H1 (cell line): ENCODE results near the gene HEXIM1. TPM values are rescaled to one million over a fixed set of nuclear protein-coding genes. Genes with fewer than 3 reads are reported as not detected.

Source experiments
- CTCF ChIA-PET: fragments of 300-600 bp; sonication (Branson Sonifier 250); formaldehyde crosslinking; loops from one replicate; lab custom pipeline; 2021; ENCODE audit not compliant: partially characterized antibody; lab: Charles Lee
- POLR2A ChIA-PET: fragments of 300-600 bp; sonication (Branson Sonifier 250); formaldehyde crosslinking; loops from one replicate; lab custom pipeline; 2021; ENCODE audit warnings: inconsistent platforms; ENCODE audit not compliant: partially characterized antibody; lab: Charles Lee
- DNase-seq, 2 experiments: peaks; one replicate each; pipeline versions ENCODE4 v3.0.0 to v3.0.0-alpha.2; 2010 to 2022; ENCODE audit warnings: low spot score in 2 of 2, low read depth in 1 of 2, mixed read lengths in 1 of 2
- FAIRE-seq: peaks from 2 replicates; lab custom pipeline; 2011; peaks lifted over from hg19 to GRCh38; lab: Jason Lieb, UNC
- H2AFZ ChIP-seq: 2 replicates; pipeline ENCODE4 v1.8.1; 2012; ENCODE audit warnings: low read length, inconsistent platforms
- H2AK5ac ChIP-seq: 2 replicates; pipeline ENCODE4 v1.6.1; 2013; ENCODE audit warnings: low read depth, low read length
- H2BK120ac ChIP-seq: replicated peaks from 2 replicates; pipeline ENCODE3; 2013; ENCODE audit warnings: low read depth, low read length, inconsistent platforms
- H2BK12ac ChIP-seq: 2 replicates; pipeline ENCODE4 v1.6.1; 2013; ENCODE audit warnings: low read depth, low read length
- H2BK15ac ChIP-seq: 2 replicates; pipeline ENCODE4 v1.6.1; 2013; ENCODE audit warnings: low read length
- H2BK20ac ChIP-seq: 2 replicates; pipeline ENCODE4 v1.6.1; 2013; ENCODE audit warnings: low read length
- H2BK5ac ChIP-seq: 2 replicates; pipeline ENCODE4 v1.6.1; 2013; ENCODE audit warnings: low read depth, low read length
- H3K14ac ChIP-seq: 2 replicates; pipeline ENCODE4 v1.6.1; 2013; ENCODE audit warnings: inconsistent platforms; ENCODE audit not compliant: insufficient read length
- H3K18ac ChIP-seq: 2 replicates; pipeline ENCODE4 v1.6.1; 2013; ENCODE audit warnings: low read length; ENCODE audit errors: extremely low read depth
- H3K23ac ChIP-seq: 2 replicates; pipeline ENCODE4 v1.6.1; 2013; ENCODE audit warnings: inconsistent platforms; ENCODE audit not compliant: insufficient read length
- H3K23me2 ChIP-seq: 2 replicates; pipeline ENCODE4 v1.6.1; 2013; ENCODE audit warnings: low read depth, low read length
- H3K27ac ChIP-seq: 2 replicates; pipeline ENCODE4 v1.6.1; 2011; ENCODE audit warnings: low read depth, low read length, inconsistent platforms
- H3K27me3 ChIP-seq, 4 experiments: replicated peaks in 1 of 4; 1 replicate in 1 of 4; 2 replicates in 3 of 4; pipeline versions ENCODE4 v1.6.1 to v1.8.1; 2011 to 2013; ENCODE audit warnings: low read length in 3 of 4, mild to moderate bottlenecking in 3 of 4, inconsistent platforms in 2 of 4, mixed read lengths in 2 of 4, moderate library complexity in 1 of 4; ENCODE audit not compliant: control insufficient read depth in 3 of 4, insufficient read depth in 3 of 4; ENCODE audit errors: extremely low read depth in 1 of 4
- H3K36me3 ChIP-seq, 4 experiments: 2 replicates each; pipeline versions ENCODE4 v1.6.1 to v1.8.1; 2011 to 2013; ENCODE audit warnings: mild to moderate bottlenecking in 4 of 4, low read length in 3 of 4, moderate library complexity in 2 of 4, control low read depth in 1 of 4, inconsistent platforms in 1 of 4; ENCODE audit not compliant: insufficient read depth in 4 of 4, control insufficient read depth in 2 of 4
- H3K4ac ChIP-seq: replicated peaks from 2 replicates; pipeline ENCODE3; 2013; ENCODE audit warnings: low read length, low read depth, mixed read lengths, inconsistent platforms; ENCODE audit not compliant: insufficient read length
- H3K4me1 ChIP-seq, 4 experiments: replicated peaks in 1 of 4; 1 replicate in 1 of 4; 2 replicates in 3 of 4; pipeline versions ENCODE4 v1.6.1 to v1.8.1; 2011 to 2013; ENCODE audit warnings: low read length in 3 of 4, inconsistent platforms in 2 of 4, mixed read lengths in 1 of 4; ENCODE audit not compliant: insufficient read depth in 4 of 4, control insufficient read depth in 3 of 4
- H3K4me2 ChIP-seq, 2 experiments: 2 replicates each; pipeline versions ENCODE4 v1.6.1 to v1.8.1; 2011 to 2013; ENCODE audit warnings: low read depth in 2 of 2, low read length in 2 of 2, control low read depth in 1 of 2, inconsistent platforms in 1 of 2, mild to moderate bottlenecking in 1 of 2; ENCODE audit not compliant: insufficient read depth in 1 of 2
- H3K4me3 ChIP-seq, 4 experiments: fragments of 200-600, 300-600 bp in 1 of 4; sonication (generic), shearing (Covaris generic), sonication (Bioruptor Twin) in 1 of 4; 2 replicates each; pipeline versions ENCODE4 v1.5.1 to v1.8.1; 2011 to 2016; ENCODE audit warnings: low read length in 4 of 4, low read depth in 3 of 4, control low read depth in 2 of 4, inconsistent platforms in 2 of 4, mild to moderate bottlenecking in 2 of 4, mixed read lengths in 1 of 4, moderate library complexity in 1 of 4; ENCODE audit not compliant: insufficient read depth in 2 of 4; ENCODE audit errors: extremely low read depth in 1 of 4
- H3K56ac ChIP-seq: replicated peaks from 2 replicates; pipeline ENCODE3; 2013; ENCODE audit warnings: low read depth, mild to moderate bottlenecking, mixed read lengths, low read length, inconsistent platforms; ENCODE audit not compliant: insufficient read length
- H3K79me1 ChIP-seq: 2 replicates; pipeline ENCODE4 v1.6.1; 2013; ENCODE audit warnings: low read depth, low read length, control low read depth
- H3K79me2 ChIP-seq, 2 experiments: 2 replicates each; pipeline versions ENCODE4 v1.6.1 to v1.8.1; 2012 to 2013; ENCODE audit warnings: low read length in 2 of 2, mild to moderate bottlenecking in 2 of 2, inconsistent platforms in 1 of 2; ENCODE audit not compliant: insufficient read depth in 2 of 2, control insufficient read depth in 1 of 2
- H3K9ac ChIP-seq, 4 experiments: replicated peaks in 1 of 4; 1 replicate in 1 of 4; 2 replicates in 3 of 4; pipeline versions ENCODE4 v1.6.1 to v1.8.1; 2011 to 2013; ENCODE audit warnings: low read depth in 3 of 4, low read length in 3 of 4, control low read depth in 2 of 4, mild to moderate bottlenecking in 2 of 4, moderate library complexity in 2 of 4, inconsistent platforms in 1 of 4; ENCODE audit errors: extremely low read depth in 1 of 4
- H3K9me3 ChIP-seq, 2 experiments: 2 replicates each; pipeline versions ENCODE4 v1.6.1 to v1.8.1; 2012 to 2013; ENCODE audit warnings: mild to moderate bottlenecking in 2 of 2, moderate library complexity in 2 of 2, control low read depth in 1 of 2, inconsistent platforms in 1 of 2, low read depth in 1 of 2, low read length in 1 of 2, mixed read lengths in 1 of 2; ENCODE audit not compliant: insufficient read depth in 2 of 2
- H4K20me1 ChIP-seq, 2 experiments: replicated peaks in 1 of 2; 2 replicates each; pipeline versions ENCODE3 to v1.8.1; 2011 to 2013; ENCODE audit warnings: inconsistent platforms in 2 of 2, low read length in 2 of 2, mild to moderate bottlenecking in 1 of 2; ENCODE audit not compliant: insufficient read depth in 2 of 2, control insufficient read depth in 1 of 2
- H4K5ac ChIP-seq: 2 replicates; pipeline ENCODE4 v1.6.1; 2013; ENCODE audit warnings: low read length, low read depth, mixed read lengths, inconsistent platforms; ENCODE audit not compliant: insufficient read length
- H4K8ac ChIP-seq: 2 replicates; pipeline ENCODE4 v1.8.0; 2013; ENCODE audit warnings: mild to moderate bottlenecking, moderate library complexity, low read length, inconsistent platforms; ENCODE audit not compliant: insufficient read depth; ENCODE audit errors: extremely low read depth
- H4K91ac ChIP-seq: replicated peaks from 2 replicates; pipeline ENCODE3; 2013; ENCODE audit warnings: low read length, mixed read lengths, inconsistent platforms; ENCODE audit not compliant: insufficient read length
- BRCA1 ChIP-seq: IDR thresholded peaks from 2 replicates; pipeline ENCODE4 v1.6.1; 2012; ENCODE audit warnings: low read depth, low read length, improper control_type of control experiment
- CTBP2 ChIP-seq: IDR thresholded peaks from 2 replicates; pipeline ENCODE4 v1.7.0; 2011; ENCODE audit warnings: borderline replicate concordance, mild to moderate bottlenecking, moderate library complexity, mixed read lengths, low read length; ENCODE audit not compliant: insufficient read depth, insufficient read length
- GABPA ChIP-seq: IDR thresholded peaks from 2 replicates; pipeline ENCODE4 v1.6.1; 2011; ENCODE audit warnings: mild to moderate bottlenecking, low read length, moderate library complexity, borderline replicate concordance; ENCODE audit not compliant: insufficient read depth
- JUN ChIP-seq: IDR thresholded peaks from 2 replicates; pipeline ENCODE4 v1.6.1; 2011; ENCODE audit warnings: low read depth, mild to moderate bottlenecking, improper control_type of control experiment, low read length
- KDM1A ChIP-seq: fragments of 200-600, 300-600 bp; sonication (generic); IDR thresholded peaks from 2 replicates; pipeline ENCODE4 v1.7.1; 2016; ENCODE audit warnings: mild to moderate bottlenecking, low read length, borderline replicate concordance
- PHF8 ChIP-seq: fragments of 200-600 bp; sonication (generic); conservative IDR thresholded peaks from 2 replicates; pipeline ENCODE4 v1.7.1; 2012; ENCODE audit warnings: low read depth, mild to moderate bottlenecking, inconsistent platforms, low read length, moderate library complexity
- RAD21 ChIP-seq, 2 experiments: IDR thresholded peaks in 1 of 2; conservative IDR thresholded peaks in 1 of 2; 2 replicates each; pipeline ENCODE4 v1.6.1; 2011; ENCODE audit warnings: low read depth in 2 of 2, low read length in 2 of 2, improper control_type of control experiment in 1 of 2, inconsistent platforms in 1 of 2, mild to moderate bottlenecking in 1 of 2, moderate library complexity in 1 of 2
- RFX5 ChIP-seq: IDR thresholded peaks from 2 replicates; pipeline ENCODE4 v1.6.1; 2011; ENCODE audit warnings: low read depth, low read length, improper control_type of control experiment, borderline replicate concordance
- SIN3A ChIP-seq, 2 experiments: IDR thresholded peaks in 1 of 2; conservative IDR thresholded peaks in 1 of 2; 2 replicates each; pipeline ENCODE4 v1.6.1; 2011 to 2012; ENCODE audit warnings: low read length in 2 of 2, improper control_type of control experiment in 1 of 2, low read depth in 1 of 2, mild to moderate bottlenecking in 1 of 2
- SRF ChIP-seq: IDR thresholded peaks from 2 replicates; pipeline ENCODE4 v1.6.1; 2011; ENCODE audit warnings: mild to moderate bottlenecking, low read depth, low read length, moderate library complexity
- YY1 ChIP-seq: IDR thresholded peaks from 2 replicates; pipeline ENCODE4 v1.6.1; 2011; ENCODE audit warnings: low read depth, mild to moderate bottlenecking, low read length
- WGBS, 2 experiments: shearing (Covaris generic) in 1 of 2; methylation state at CpG; one replicate each; pipeline versions ENCODE4 v1.1.6 to v1.1.7; 2013 to 2015; ENCODE audit warnings: low lambda C conversion rate in 2 of 2, mixed read lengths in 2 of 2, inconsistent platforms in 1 of 2, low coverage in 1 of 2, missing lambda C conversion rate in 1 of 2; ENCODE audit not compliant: insufficient replicate concordance in 2 of 2, insufficient coverage in 1 of 2, insufficient read length in 1 of 2; ENCODE audit errors: extremely low coverage in 1 of 2, missing lambda C conversion rate in 1 of 2; 5-methylcytosine and 5-hydroxymethylcytosine counted together
- polyA plus RNA-seq, 7 experiments: library from polyadenylated mRNA; depleted of rRNA in 3 of 7; stranded (reverse) in 5 of 7; unstranded in 2 of 7; fragments of >200 nt in 5 of 7; fragments of 200-250 nt in 2 of 7; gene quantifications; 1 replicate in 5 of 7; 2 replicates in 1 of 7; 4 replicates in 1 of 7; pipeline versions ENCODE4 v1.2.1 to v1.2.3, GENCODE V29; 2011 to 2013; ENCODE audit warnings: missing spikeins in 2 of 7, mixed read lengths in 2 of 7
- total RNA-seq: library from RNA; stranded (reverse); fragmentation: NEBNext Ultra II Directional; extraction: Animal tissue kit (Norgen Biotek cat#: 25700); gene quantifications from 2 replicates; pipeline ENCODE4 v1.2.1, GENCODE V29; 2021
- TF ChIP-seq, protein P1 (sequence below): IDR thresholded peaks from 2 replicates; pipeline ENCODE4 v1.6.1; 2011; ENCODE audit warnings: low read depth, mild to moderate bottlenecking, low read length; ENCODE audit not compliant: insufficient read depth

Gene HEXIM1
- total and polyA plus RNA-seq, 2 of the 8 experiments (the other 6 are each of a cell fraction or from before 2014, with no cell fraction given): 9.1 to 38.3 TPM

DNA sequence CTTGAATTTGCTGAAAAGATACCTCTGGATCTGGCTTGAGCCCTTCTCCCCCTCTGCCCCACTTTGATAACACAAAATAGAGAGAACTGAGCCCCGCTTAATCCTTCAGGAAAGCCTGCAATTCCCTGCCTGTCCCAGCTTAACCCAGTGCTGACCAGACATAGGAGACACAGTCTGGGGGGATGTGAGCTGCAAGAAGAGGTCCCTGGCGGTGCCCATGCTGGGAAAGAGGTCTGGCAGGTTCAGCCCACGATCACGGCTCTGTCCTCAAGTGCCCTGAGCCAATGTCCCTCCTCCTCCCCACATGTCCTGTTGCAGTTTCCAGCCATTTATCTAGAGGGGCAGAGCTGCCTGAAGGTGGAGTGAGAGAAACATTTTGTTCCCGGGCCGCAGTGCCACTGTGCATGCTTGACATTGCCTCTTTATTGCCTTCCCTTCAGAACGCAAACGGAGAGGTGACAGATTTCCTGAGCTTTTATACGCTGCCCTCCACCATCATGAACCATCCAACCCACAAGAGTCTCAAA lies 44.9 kb upstream of the HEXIM1 start:
- ChIA-PET POLR2A (interaction anchor here (1.0 to 1.7 kb wide), 3 partner anchors 8 to 45 kb away, joined by 3 to 6 read pairs (median 3); partner anchors contain the start of gene HEXIM1), CTCF (interaction anchor here (0.6 to 8.1 kb wide), 11 partner anchors 11 to 183 kb away, joined by 3 to 50 read pairs (median 3); partner anchors contain the start of genes ACBD4 and PLCD3)
- Histone ChIP-seq H3K27me3 (no peaks in the 10 kb centered on the region), H3K14ac (no peak overlapping the region), H3K79me1 (no peaks in the 10 kb centered on the region; the same call in 1 of the 2 replicates), H3K4ac (no peak overlapping the region), H3K4me1 (no peaks in the 10 kb centered on the region; a peak in 1 of 7 replicates), H2BK120ac (no peak overlapping the region), H3K36me3 (peaks cover 45 to 72% (median 63%) of the 10 kb centered on the region in 4 experiments), H4K91ac (no peak overlapping the region), H2AK5ac (no peak overlapping the region), H2BK20ac (no peak overlapping the region), H3K23me2 (no peaks in the 10 kb centered on the region), H3K23ac (no peak overlapping the region), H2BK12ac (no peak overlapping the region), H3K18ac (no peak overlapping the region), H4K8ac (no peak overlapping the region), H3K27ac (no peak overlapping the region), H3K4me2 (no peak overlapping the region), H3K4me3 (no peak overlapping the region), H2AFZ (no peak overlapping the region), H2BK15ac (no peak overlapping the region), H3K79me2 (no peaks in the 10 kb centered on the region), H4K20me1 (peaks cover 5 to 8% of the 10 kb centered on the region in 2 experiments), H4K5ac (no peak overlapping the region), H2BK5ac (no peak overlapping the region), H3K9ac (no peak overlapping the region), H3K9me3 (no peaks in the 10 kb centered on the region), H3K56ac (no peak overlapping the region)
- WGBS, 2 experiments: 97% methylated on average over 9 of the region's 9 CpGs; no CpG with 5 or more reads in 1 of the 2 experiments
- DNase-seq (no peak), FAIRE-seq (no peak)
- TF ChIP-seq PHF8 (no peak), SIN3A (conservative IDR thresholded peaks at IDR 0.05 in 1 of 2, IDR thresholded peaks at IDR 0.05 in 1 of 2; ENCODE audit: low read depth in 1 of 2, low read length in 2 of 2) (no peak), RAD21 (IDR thresholded peaks at IDR 0.05 in 1 of 2, conservative IDR thresholded peaks at IDR 0.05 in 1 of 2; ENCODE audit: low read depth in 2 of 2, low read length in 2 of 2) (no peak), JUN (no peak), KDM1A (no peak), SRF (no peak), CTBP2 (no peak), BRCA1 (no peak), RFX5 (no peak), YY1 (no peak), GABPA (no peak)
- TF ChIP-seq, protein P1, sequence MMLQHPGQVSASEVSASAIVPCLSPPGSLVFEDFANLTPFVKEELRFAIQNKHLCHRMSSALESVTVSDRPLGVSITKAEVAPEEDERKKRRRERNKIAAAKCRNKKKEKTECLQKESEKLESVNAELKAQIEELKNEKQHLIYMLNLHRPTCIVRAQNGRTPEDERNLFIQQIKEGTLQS: no peak
